Measurements from ENCODE around the gene TXNDC17.
"Not testable (repeated sequence)": the region's sequence is repeated elsewhere in the genome, so short reads cannot be mapped to it uniquely, and the experiment has no call there.

TXNDC17 gene

DNA sequence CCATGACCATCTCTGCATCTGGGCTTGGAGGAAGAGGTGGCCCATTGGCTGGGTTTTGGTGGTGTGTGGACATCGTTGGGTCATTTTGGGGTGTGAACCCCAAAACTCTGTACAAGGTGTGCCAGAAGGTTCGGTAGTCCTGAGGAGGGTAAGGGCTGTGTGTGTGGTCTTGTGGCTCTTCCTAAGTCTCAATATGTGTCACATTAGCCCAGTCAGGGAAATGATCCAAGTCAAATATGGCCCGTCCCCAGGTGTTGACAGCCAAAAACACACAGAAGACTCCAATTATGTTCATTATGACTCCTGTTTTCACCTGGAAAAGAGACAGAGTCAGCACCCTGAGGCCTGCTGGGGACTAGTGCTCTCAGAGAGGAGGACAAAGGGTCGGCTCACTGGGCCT is 45.2 kb downstream of the TXNDC17 start:
- no peak for DNase-seq

DNA sequence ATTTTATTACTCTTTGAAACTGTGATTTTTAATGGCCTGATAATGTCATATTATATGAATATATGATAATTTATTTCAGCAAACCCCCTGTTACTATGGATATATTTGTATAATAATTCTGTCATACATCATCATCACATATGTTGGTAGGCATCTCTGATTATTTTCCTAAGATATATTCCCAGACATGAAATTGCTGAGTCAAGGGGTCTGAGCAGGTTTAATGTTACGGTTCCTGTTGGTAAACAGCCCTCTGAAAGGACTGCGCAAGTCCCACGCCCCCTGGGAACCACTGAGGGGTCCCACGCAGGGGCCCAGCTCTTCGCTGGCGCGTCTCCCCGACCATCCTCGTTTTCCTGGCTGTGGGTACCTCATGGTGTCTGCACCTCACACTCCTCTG is 48.1 kb downstream of the TXNDC17 start:
- no peak for DNase-seq

DNA sequence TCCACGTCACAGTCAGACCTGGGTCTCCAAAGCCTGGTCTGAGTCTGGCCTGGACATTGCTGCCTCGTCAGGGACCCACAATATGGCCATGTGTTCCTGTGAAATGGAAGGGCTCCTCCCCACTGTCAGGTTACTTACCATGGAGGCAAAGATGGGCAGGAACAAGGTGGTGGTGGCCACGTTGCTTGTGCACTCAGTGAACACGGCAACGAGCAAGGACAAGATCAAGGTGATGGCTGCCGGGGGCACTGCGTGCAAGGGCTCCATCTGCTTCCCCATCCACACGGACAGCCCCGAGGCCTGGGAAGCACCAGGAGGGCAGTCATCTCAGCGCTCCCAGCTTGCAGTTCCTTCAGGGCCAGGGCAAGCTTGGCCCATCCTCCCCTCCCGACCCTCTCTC is 49.8 kb downstream of the TXNDC17 start:
- DNase-seq, result no peak

DNA sequence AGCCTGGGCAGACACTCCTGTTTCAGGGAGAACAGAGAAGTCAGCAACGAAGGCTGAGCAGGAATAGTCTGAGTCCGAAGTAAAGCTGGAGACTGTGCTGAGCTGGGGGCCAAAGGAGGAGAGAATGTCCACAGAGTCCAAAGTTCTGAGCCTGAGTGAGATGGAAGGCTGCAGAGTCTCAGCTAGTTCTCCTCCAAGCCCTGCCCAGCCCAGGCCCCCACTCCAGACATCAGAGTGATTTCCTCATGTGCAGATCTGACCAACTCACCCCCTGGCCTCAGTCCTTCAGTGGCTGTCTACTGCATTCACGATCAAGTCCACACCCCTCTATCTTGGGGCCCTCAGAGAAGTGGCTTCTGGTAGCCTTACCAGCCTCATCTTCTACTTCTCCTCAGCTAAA is 50.7 kb downstream of the TXNDC17 start:
- no peak for DNase-seq

DNA sequence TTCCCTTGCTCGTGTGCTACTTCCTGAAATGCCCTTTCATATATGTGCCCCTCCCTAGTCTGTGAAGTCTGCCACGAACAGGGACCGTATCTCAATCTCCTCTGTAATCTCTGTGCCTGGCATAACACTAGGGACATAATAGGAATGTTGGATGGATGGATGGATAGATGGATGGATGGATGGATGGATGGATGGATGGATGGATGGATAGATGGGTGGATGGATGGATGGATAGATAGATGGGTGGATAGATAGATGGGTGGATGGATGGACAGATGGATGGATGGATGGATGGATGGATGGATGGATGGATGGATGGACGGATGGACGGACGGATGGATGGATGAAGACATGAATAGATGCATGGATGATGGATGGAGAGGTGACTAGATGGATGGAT is 51.1 kb downstream of the TXNDC17 start:
- DNase-seq, result not testable (repeated sequence)

All from NCI-H1694 treated with DMSO at 0.1 percent for 48 hours (cell line).